GM21447 (cell line): Measurements from ENCODE around the gene SH2D7.

Experiments used
- ATAC-seq: cut with Tn5 transposase; IDR thresholded peaks from one replicate; pipeline ENCODE4 v1.9.1; 2021; ENCODE audit not compliant: unreplicated experiment

SH2D7 gene

GRCh38 chr15:78060232-78060631, 32.1 kb upstream of the SH2D7 start:
- no peak for ATAC-seq

DNA sequence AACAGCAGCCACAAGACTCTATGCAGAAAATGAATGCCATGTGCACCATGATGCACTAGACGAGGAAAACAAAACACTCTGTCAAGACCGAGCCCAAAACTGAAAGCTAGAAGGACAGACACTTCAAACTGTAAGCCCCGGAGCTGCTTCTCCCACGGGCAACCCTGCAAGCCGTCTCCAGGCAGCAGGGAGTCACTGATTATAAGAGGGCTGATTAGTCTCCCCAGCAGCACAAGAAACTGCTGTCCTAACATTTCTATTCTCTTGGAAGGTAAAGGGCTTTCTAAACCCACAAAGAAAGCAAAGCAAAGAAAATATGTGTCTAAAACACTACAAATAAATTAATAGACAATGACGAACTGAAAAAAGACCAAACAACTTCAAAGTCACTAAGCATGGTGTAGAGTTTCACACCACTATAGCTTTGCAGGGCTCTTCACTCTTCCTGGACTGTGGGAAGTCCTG, 30.4 kb upstream of the SH2D7 start:
- ATAC-seq = peak; percentile 44

- no peak for ATAC-seq
These were observed 29.1 kb upstream of the SH2D7 start for GRCh38 chr15:78063217-78063616.

DNA sequence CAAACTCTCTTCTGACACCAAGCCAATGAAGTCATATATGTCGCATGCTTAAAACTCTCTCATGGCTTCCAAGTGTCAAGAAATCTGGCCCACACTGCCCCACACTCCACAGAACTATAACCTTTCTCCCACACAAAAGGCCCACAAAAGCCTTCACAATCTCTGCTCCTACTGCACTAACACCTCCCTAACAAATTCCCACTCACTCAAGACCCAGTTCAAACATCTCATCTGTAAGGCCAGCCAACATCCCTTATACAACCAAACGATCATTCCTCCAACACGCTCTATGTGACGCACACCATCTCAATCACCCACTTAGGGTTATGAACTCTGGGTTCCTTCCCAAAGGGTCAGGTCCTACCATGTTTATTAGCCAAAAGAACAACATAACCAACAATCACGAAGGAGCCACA, 28.4 kb upstream of the SH2D7 start:
- no peak for ATAC-seq

DNA sequence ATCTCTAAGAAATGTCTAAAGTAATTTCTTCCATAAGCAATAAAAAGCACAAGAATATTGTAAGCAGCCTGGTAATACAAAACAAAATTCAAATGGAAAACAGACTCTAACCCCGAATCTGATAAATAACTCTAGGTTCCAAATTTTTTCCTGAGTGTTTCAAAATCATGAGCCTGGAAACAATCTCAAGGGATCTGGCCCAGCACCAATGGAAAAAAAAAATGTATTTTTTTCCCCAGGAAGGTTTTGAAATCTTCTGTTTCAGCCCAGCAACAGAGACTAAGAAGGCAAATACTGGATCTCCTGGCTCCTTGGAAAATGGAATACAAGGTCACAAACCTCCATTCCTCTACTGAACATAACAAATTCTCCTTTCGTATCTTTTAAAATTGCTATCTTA, 27.8 kb upstream of the SH2D7 start:
- ATAC-seq = no peak

GRCh38 chr15:78065284-78065872, 27.0 kb upstream of the SH2D7 start:
- no peak for ATAC-seq

DNA sequence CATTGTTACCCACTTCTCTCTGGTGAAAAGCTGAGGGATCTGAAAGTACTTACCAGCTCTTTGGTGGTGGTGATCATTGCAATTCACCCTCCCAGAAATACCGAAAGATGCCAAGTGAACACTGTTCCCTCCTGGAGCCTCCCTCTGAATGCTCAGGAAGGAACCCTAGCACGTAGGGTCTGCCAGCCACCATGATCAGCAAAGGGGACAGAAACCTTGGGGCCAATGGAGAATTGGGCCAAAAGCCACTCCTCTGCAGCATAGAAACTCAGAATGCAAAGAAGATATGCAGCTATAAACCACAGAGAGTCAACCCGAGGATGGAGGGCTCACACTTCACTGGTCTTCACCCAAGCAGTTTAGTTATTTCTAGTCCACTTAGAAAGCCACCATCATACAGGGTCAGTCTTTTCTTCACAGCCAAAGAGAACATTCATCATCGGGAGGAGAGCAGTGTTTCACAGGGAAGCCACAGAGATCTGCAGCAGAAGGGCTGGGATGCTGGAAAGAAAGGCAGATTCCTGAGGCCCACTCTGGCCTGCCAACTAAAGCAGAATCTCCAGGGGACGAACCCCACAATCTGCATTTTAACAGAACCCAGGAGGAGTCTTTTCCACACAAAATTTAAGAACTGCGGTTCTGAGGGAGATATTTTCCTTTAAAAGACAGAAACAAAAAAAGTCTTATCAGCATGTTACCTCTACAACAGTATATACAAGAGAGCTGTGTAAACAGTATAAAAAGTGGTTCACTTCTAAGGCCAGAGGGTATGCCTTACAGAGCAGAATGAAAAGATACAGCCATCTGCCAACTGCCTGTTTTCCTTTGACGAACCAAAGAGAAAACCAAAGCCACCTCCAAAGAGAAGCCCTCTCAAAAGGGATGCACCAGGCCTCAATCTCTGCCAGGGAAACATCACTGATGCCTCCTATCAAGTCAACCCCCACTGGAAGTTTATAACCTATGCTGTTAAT, 26.1 kb upstream of the SH2D7 start:
- peak; percentile 53 for ATAC-seq

GRCh38 chr15:78067328-78068228, 24.8 kb upstream of the SH2D7 start:
- no peak for ATAC-seq

GRCh38 chr15:78069052-78069414, 23.3 kb upstream of the SH2D7 start:
- ATAC-seq = no peak

GRCh38 chr15:78069462-78070029, 22.8 kb upstream of the SH2D7 start:
- ATAC-seq = no peak

GRCh38 chr15:78070049-78070700, 22.2 kb upstream of the SH2D7 start:
- ATAC-seq = no peak

- no peak for ATAC-seq
These were observed 21.0 kb upstream of the SH2D7 start for GRCh38 chr15:78071383-78071782.

DNA sequence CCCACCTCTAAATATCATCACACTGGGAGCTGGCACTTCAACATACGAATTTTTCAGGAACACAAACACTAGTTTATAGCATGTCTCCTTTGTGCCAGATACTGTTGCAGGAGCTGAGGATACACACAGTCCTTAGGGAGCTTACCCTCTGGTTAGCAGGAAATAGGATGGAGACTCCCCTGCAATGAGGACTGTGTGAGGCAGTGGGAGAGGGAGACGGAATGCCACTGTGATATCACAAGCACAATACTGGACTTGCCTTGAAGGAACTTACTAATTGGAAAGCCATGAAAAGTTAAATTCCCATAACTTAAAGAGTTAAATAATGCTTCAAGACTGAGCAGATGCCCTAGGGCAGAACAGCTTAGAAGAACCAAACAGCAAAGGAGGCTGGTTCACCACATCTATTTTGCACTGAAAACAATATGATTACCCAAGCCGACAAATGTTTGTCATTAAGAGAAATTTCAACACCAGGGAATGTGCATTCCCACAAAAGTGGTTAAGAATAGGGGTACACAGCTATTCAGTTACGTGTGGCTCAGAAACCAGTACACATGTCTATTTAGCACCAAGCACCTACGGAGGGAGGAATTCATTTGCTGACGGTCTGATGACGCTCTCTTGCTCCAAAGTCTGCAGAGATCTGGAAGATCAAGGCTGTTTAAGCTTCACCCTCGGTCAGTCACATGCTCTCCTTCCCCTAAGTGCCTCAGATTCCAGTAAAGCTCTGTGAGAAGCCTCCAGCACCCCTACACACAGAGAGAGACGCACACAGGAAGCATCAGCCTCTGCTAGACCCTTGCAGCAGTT, 20.1 kb upstream of the SH2D7 start:
- ATAC-seq = no peak

- no peak for ATAC-seq
These were observed 19.1 kb upstream of the SH2D7 start for GRCh38 chr15:78073046-78073787.

GRCh38 chr15:78075490-78076230, 16.7 kb upstream of the SH2D7 start:
- no peak for ATAC-seq

GRCh38 chr15:78076231-78077052, 15.9 kb upstream of the SH2D7 start:
- no peak for ATAC-seq
